CD4-positive, alpha-beta T cell treated with Interferon gamma for 1 hour (primary cell): ENCODE data around the gene RNF14.
"Not testable (repeated sequence)": the region's sequence is repeated elsewhere in the genome, so short reads cannot be mapped to it uniquely, and the experiment has no call there.

Experiments used
- DNase-seq: peaks from one replicate; pipeline ENCODE4 v3.0.0-alpha.2; 2020

RNF14 gene

GRCh38 chr5:141968914-141969608 lies at the start of gene RNF14:
RNF14 (plus strand) TSS chr5:141969105; CDS start chr5:141973589, 4,484 bp downstream.
- peak; percentile 93 for DNase-seq

DNA sequence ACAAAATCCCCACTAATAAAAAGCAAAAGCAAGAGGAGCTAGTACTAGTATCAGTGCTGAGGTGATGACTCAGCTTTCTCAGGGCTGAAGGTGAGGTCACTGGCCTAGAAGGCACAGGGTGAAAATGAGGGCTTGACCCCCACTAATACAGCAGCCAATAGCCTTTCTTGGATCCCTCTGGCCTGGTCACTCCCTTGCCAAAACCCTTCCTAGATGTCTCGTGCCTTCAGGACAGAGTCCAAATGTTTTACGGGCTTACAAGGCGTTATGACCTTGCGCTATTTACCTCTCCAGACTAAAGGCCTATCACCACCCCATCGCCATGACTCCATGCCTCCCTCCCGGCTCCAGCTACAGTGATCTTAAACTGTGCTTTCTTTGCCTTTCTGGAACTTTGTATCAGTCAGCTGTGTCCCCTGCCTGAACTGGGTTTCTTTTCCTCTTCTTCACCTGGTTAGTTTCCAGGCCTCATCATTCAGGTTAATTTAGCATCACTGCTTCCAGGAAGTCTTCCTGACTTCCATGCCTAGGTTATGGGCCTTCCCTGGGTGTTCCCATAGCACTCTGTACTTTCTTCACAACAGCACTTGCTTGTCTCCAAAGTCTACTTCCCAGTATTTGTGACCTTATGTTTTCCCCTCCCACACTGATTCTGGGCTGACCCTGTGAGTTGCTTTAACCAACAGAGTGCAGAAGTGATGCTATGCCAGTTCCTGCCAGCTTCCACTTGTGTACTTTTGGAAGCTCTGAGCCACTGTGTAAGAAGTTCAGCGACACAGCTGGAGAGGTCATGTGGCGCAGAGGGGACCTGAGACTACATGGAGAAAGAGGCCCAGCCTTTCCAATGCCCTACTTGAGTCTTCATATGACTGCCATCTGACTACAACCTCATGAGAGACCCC lies 49.4 kb upstream of the RNF14 start:
- DNase-seq = no peak

DNA sequence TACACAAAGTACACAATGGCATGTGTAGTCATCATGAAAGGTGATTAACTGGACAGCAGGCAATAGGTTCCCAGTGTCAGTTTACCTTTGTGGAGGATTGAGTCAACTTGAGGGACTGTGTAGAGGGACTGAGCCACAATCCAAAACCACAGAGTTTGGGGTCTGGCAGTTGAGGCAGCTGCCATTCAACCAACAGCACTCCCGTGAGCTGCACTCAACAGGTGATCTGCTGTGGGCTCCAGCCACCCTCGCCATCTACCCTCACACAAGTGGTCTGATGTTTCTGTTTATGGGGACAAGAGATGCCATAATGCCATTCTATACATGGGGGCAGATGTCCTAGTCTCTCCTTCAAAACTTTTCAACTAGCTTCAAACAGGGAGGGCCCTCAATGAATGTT lies 48.1 kb upstream of the RNF14 start:
- DNase-seq = no peak

DNA sequence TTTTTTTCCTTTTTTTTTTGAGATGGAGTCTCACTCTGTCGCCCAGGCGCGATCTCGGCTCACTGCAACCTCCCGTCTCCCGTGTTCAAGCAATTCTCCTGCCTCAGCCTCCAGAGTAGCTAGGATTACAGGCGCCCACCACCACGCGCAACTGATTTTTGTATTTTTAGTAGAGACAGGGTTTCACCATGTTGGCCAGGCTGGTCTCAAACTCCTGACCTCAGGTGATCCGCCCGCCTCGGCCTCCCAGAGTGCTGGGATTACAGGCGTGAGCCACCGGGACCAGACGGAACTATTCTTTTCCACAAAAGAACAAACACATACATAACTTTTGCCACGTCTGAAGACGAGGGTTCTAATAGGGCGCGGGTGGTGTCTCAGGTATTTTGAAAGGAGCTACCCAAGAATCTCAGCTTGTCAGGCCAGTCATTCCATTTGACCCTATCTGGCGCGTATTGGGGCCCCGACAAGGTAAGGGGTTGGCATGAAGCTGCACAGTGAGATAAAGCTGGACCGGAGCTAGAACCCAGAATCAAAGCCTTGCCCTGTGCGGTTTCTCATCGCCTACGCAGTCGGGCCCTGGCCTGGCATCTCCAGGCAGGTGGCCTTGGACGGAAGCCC lies 46.0 kb upstream of the RNF14 start:
- not testable (repeated sequence) for DNase-seq

GRCh38 chr5:141923448-141924313 lies 45.2 kb upstream of the RNF14 start, which contains the start of gene DELE1:
DELE1 (plus strand) TSS chr5:141923871; CDS start chr5:141923942, 71 bp downstream.
- peak; percentile 89 for DNase-seq

DNA sequence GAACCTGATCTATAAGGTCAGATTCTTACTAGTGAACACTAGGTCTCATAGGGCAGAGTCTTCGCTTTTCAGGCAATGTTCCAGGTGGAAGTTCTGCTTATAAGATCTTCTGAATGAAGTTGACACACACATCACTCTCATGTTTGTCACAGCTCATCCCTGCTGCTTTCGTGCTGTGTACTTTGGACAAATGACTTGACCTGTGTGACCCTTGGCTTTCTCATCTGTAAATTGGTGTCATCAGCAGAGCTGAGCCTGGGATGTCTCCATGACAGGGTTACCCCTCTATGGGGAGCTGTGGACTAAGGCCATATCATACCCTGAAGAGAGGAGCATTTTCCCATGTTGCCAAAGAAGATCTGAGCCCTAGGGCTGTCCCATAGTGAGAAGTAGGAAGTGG lies 42.5 kb upstream of the RNF14 start:
- DNase-seq = no peak

- DNase-seq = no peak
Observed at GRCh38 chr5:141928051-141928450, 40.9 kb upstream of the RNF14 start.

GRCh38 chr5:141929398-141930058 lies 39.4 kb upstream of the RNF14 start:
- no peak for DNase-seq

GRCh38 chr5:141931694-141932093 lies 37.2 kb upstream of the RNF14 start:
- DNase-seq = no peak

DNA sequence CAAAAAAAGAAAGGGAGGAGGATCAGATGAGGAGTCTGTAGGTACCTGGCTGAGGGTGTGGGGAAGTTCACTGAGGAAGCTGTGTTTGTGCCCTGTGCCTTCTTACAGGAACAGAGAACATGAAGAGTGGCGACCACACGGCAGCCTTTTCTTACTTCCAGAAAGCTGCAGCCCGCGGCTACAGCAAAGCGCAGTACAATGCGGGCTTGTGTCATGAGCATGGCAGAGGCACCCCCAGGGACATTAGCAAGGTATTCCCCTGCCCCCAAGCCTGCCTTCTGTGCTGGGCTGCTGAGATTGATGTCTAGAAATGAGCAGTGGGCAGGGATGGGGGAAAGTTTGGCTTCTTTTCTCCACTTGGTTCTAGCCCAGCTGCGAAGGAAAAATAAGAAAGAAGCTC lies 35.8 kb upstream of the RNF14 start:
- DNase-seq = no peak

GRCh38 chr5:141934099-141934844 lies 34.6 kb upstream of the RNF14 start:
- DNase-seq = no peak

DNA sequence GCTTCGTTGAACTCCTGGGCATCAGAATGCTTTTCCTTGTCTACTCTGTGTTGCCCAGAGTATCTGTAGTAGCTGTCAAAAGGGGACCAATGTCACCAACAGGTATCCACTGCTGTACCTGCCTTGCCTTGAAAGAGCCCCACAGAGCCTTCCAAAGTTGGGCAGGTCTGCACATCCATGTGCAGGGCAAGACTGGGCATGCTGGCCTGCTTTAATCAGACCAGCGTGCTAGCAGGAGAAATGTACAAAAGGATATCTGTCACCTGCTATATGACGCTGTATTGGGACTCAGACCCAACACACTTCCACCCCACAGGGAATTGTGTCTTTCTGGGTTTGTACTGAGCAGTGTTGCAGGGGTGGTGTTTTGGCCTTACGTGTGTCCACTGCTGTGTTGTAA lies 33.4 kb upstream of the RNF14 start:
- no peak for DNase-seq

- DNase-seq = no peak
Observed at GRCh38 chr5:141940695-141941271, 28.1 kb upstream of the RNF14 start.

GRCh38 chr5:141941307-141941706 lies 27.6 kb upstream of the RNF14 start:
- DNase-seq = no peak

- DNase-seq = no peak
Observed at GRCh38 chr5:141941779-141942178, 27.1 kb upstream of the RNF14 start.

- no peak for DNase-seq
Observed at GRCh38 chr5:141942185-141942857, 26.6 kb upstream of the RNF14 start.

DNA sequence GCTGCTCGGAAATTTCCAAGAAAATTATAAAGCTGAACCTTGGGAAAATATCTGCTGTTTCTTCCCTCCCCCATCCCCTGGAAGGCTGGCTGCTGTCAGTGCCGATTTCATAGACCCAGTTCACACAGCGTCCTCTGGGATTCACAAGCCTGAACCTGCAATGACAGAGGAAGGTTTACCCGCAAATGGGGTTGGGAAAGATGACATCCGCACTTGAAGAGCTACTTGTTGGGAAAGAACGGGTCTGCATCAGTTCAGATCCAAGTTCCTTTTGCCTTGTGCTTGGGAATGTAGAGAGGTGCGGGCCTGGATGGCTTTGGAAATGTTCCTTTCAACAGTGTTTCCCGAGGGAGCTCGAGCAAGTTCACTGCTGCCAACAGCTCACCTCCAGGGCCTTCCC lies 24.8 kb upstream of the RNF14 start:
- DNase-seq = no peak

GRCh38 chr5:141945511-141946051 lies 23.3 kb upstream of the RNF14 start:
- peak; percentile 23 for DNase-seq

- DNase-seq = no peak
Observed at GRCh38 chr5:141947316-141947715, 21.6 kb upstream of the RNF14 start.

GRCh38 chr5:141948812-141949211 lies 20.1 kb upstream of the RNF14 start:
- no peak for DNase-seq
